ENCODE data around the gene ZNF460. TPM values are rescaled to one million over a fixed set of nuclear protein-coding genes. Genes with fewer than 3 reads are reported as not detected.
A peak's percentile ranks its signal among the peaks of the same experiment; 100 is the strongest.
"Not testable (repeated sequence)": the region's sequence is repeated elsewhere in the genome, so short reads cannot be mapped to it uniquely, and the experiment has no call there.

ZNF460 gene
- total and polyA plus RNA-seq, 2 donors (not counting 1 experiment from before 2014, with no cell fraction given), result 13.1 to 78.1 TPM

GRCh38 chr19:57245959-57246358, 34.3 kb upstream of the ZNF460 start:
- Histone ChIP-seq H3K4me3 (replicated peaks in 1 of 4; ENCODE audit: control extremely low read depth in 1 of 4, insufficient read depth in 1 of 4, low read depth in 3 of 4, low read length in 4 of 4) (no peak overlapping the region), H3K4me2 (ENCODE audit: extremely low read depth, insufficient read depth, low read length) (no peak overlapping the region), H3K9ac (ENCODE audit: insufficient read depth, low read length) (no peak overlapping the region), H3K79me2 (ENCODE audit: control insufficient read depth, insufficient read depth, low read length) (peaks cover 30% of the 10 kb centered on the region), H3K9me3 (ENCODE audit: control insufficient read depth, insufficient read depth, low read depth, low read length) (no peaks in the 10 kb centered on the region), H3K27ac (ENCODE audit: insufficient read depth, low read length) (no peak overlapping the region), H3K36me3 (ENCODE audit: control insufficient read depth, insufficient read depth, low read length) (peaks cover 12% of the 10 kb centered on the region), H4K20me1 (ENCODE audit: control insufficient read depth, extremely low read depth, insufficient read depth, low read length) (no peaks in the 10 kb centered on the region), H2AFZ (ENCODE audit: low read length) (no peak overlapping the region), H3K4me1 (ENCODE audit: control insufficient read depth, extremely low read depth, insufficient read depth, low read length) (peaks cover 8% of the 10 kb centered on the region), H3K27me3 (ENCODE audit: control insufficient read depth, insufficient read depth, low read length) (no peaks in the 10 kb centered on the region)
- no peak for TF ChIP-seq EZH2 (IDR thresholded peaks at IDR 0.05; ENCODE audit: low read length, missing control alignments)
- TF ChIP-seq, protein P1, sequence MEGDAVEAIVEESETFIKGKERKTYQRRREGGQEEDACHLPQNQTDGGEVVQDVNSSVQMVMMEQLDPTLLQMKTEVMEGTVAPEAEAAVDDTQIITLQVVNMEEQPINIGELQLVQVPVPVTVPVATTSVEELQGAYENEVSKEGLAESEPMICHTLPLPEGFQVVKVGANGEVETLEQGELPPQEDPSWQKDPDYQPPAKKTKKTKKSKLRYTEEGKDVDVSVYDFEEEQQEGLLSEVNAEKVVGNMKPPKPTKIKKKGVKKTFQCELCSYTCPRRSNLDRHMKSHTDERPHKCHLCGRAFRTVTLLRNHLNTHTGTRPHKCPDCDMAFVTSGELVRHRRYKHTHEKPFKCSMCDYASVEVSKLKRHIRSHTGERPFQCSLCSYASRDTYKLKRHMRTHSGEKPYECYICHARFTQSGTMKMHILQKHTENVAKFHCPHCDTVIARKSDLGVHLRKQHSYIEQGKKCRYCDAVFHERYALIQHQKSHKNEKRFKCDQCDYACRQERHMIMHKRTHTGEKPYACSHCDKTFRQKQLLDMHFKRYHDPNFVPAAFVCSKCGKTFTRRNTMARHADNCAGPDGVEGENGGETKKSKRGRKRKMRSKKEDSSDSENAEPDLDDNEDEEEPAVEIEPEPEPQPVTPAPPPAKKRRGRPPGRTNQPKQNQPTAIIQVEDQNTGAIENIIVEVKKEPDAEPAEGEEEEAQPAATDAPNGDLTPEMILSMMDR (conservative IDR thresholded peaks at IDR 0.05 in 1 of 2, IDR thresholded peaks at IDR 0.05 in 1 of 2; ENCODE audit: low read depth in 1 of 2, low read length in 2 of 2), result no peak
- no peak for DNase-seq (ENCODE audit: low read depth in 2 of 2)

GRCh38 chr19:57248646-57249045, 31.6 kb upstream of the ZNF460 start:
- Histone ChIP-seq H4K20me1 (ENCODE audit: control insufficient read depth, extremely low read depth, insufficient read depth, low read length) (no peaks in the 10 kb centered on the region), H3K27ac (ENCODE audit: insufficient read depth, low read length) (peak overlapping the region; percentile 17), H3K79me2 (ENCODE audit: control insufficient read depth, insufficient read depth, low read length) (peaks cover 6% of the 10 kb centered on the region), H3K9me3 (ENCODE audit: control insufficient read depth, insufficient read depth, low read depth, low read length) (no peaks in the 10 kb centered on the region), H3K9ac (ENCODE audit: insufficient read depth, low read length) (no peak overlapping the region), H3K36me3 (ENCODE audit: control insufficient read depth, insufficient read depth, low read length) (peaks cover 22% of the 10 kb centered on the region), H3K4me3 (replicated peaks in 1 of 4; ENCODE audit: control extremely low read depth in 1 of 4, insufficient read depth in 1 of 4, low read depth in 3 of 4, low read length in 4 of 4) (no peak overlapping the region), H3K27me3 (ENCODE audit: control insufficient read depth, insufficient read depth, low read length) (no peaks in the 10 kb centered on the region), H3K4me2 (ENCODE audit: extremely low read depth, insufficient read depth, low read length) (no peak overlapping the region), H3K4me1 (ENCODE audit: control insufficient read depth, extremely low read depth, insufficient read depth, low read length) (peaks cover 2% of the 10 kb centered on the region), H2AFZ (ENCODE audit: low read length) (no peak overlapping the region)
- DNase-seq (ENCODE audit: low read depth in 2 of 2), result no peak
- TF ChIP-seq, protein P1 (conservative IDR thresholded peaks at IDR 0.05 in 1 of 2, IDR thresholded peaks at IDR 0.05 in 1 of 2; ENCODE audit: low read depth in 1 of 2, low read length in 2 of 2), result no peak
- TF ChIP-seq EZH2 (IDR thresholded peaks at IDR 0.05; ENCODE audit: low read length, missing control alignments), result no peak

- no peak for DNase-seq (ENCODE audit: low read depth in 2 of 2)
- H3K4me2 ChIP-seq (ENCODE audit: extremely low read depth, insufficient read depth, low read length), result no peak overlapping the region
Measured at GRCh38 chr19:57249329-57249728, 31.0 kb upstream of the ZNF460 start.

GRCh38 chr19:57253767-57254166, 26.5 kb upstream of the ZNF460 start:
- not testable (repeated sequence) for DNase-seq (ENCODE audit: low read depth in 2 of 2); H2AFZ ChIP-seq (ENCODE audit: low read length); H3K9ac ChIP-seq (ENCODE audit: insufficient read depth, low read length); H3K4me2 ChIP-seq (ENCODE audit: extremely low read depth, insufficient read depth, low read length); H3K79me2 ChIP-seq (ENCODE audit: control insufficient read depth, insufficient read depth, low read length); H3K9me3 ChIP-seq (ENCODE audit: control insufficient read depth, insufficient read depth, low read depth, low read length); H3K27ac ChIP-seq (ENCODE audit: insufficient read depth, low read length); H4K20me1 ChIP-seq (ENCODE audit: control insufficient read depth, extremely low read depth, insufficient read depth, low read length); H3K4me3 ChIP-seq (replicated peaks in 1 of 4; ENCODE audit: control extremely low read depth in 1 of 4, insufficient read depth in 1 of 4, low read depth in 3 of 4, low read length in 4 of 4); H3K27me3 ChIP-seq (ENCODE audit: control insufficient read depth, insufficient read depth, low read length); H3K4me1 ChIP-seq (ENCODE audit: control insufficient read depth, extremely low read depth, insufficient read depth, low read length)
- peaks cover 17% of the 10 kb centered on the region for H3K36me3 ChIP-seq (ENCODE audit: control insufficient read depth, insufficient read depth, low read length)

More at GRCh38 chr19:57249329-57249728, 31.0 kb upstream of the ZNF460 start:
- Histone ChIP-seq H3K27ac (ENCODE audit: insufficient read depth, low read length) (peak overlapping the region; percentile 17), H4K20me1 (ENCODE audit: control insufficient read depth, extremely low read depth, insufficient read depth, low read length) (no peaks in the 10 kb centered on the region), H3K79me2 (ENCODE audit: control insufficient read depth, insufficient read depth, low read length) (peaks cover 5% of the 10 kb centered on the region), H3K4me3 (replicated peaks in 1 of 4; ENCODE audit: control extremely low read depth in 1 of 4, insufficient read depth in 1 of 4, low read depth in 3 of 4, low read length in 4 of 4) (no peak overlapping the region), H3K9me3 (ENCODE audit: control insufficient read depth, insufficient read depth, low read depth, low read length) (no peaks in the 10 kb centered on the region), H3K9ac (ENCODE audit: insufficient read depth, low read length) (no peak overlapping the region), H2AFZ (ENCODE audit: low read length) (no peak overlapping the region), H3K36me3 (ENCODE audit: control insufficient read depth, insufficient read depth, low read length) (peaks cover 27% of the 10 kb centered on the region), H3K27me3 (ENCODE audit: control insufficient read depth, insufficient read depth, low read length) (no peaks in the 10 kb centered on the region), H3K4me1 (ENCODE audit: control insufficient read depth, extremely low read depth, insufficient read depth, low read length) (peaks cover 2% of the 10 kb centered on the region)
- no peak for TF ChIP-seq EZH2 (IDR thresholded peaks at IDR 0.05; ENCODE audit: low read length, missing control alignments)
- TF ChIP-seq, protein P1 (conservative IDR thresholded peaks at IDR 0.05 in 1 of 2, IDR thresholded peaks at IDR 0.05 in 1 of 2; ENCODE audit: low read depth in 1 of 2, low read length in 2 of 2), result no peak

Data from fibroblast of lung (primary cell).